ENCODE measurements around the gene GPR37L1. TPM values are rescaled to one million over a fixed set of nuclear protein-coding genes. Genes with fewer than 3 reads are reported as not detected.

The GPR37L1 gene
- total RNA-seq, 6 experiments from 2014 or later = not detected

GRCh38 chr1:202149566-202149965 is 26.8 kb downstream of the GPR37L1 start:
- Mint-ChIP-seq H3K27me3 (ENCODE audit: insufficient read depth) (peaks cover 24% of the 10 kb centered on the region), H3K9me3 (no peaks in the 10 kb centered on the region), H3K4me1 (ENCODE audit: low read depth) (peaks cover 8% of the 10 kb centered on the region), H3K27ac (no peak overlapping the region), H3K4me3 (no peak overlapping the region), H3K36me3 (ENCODE audit: low read depth) (no peaks in the 10 kb centered on the region)
- TF ChIP-seq, protein P1, sequence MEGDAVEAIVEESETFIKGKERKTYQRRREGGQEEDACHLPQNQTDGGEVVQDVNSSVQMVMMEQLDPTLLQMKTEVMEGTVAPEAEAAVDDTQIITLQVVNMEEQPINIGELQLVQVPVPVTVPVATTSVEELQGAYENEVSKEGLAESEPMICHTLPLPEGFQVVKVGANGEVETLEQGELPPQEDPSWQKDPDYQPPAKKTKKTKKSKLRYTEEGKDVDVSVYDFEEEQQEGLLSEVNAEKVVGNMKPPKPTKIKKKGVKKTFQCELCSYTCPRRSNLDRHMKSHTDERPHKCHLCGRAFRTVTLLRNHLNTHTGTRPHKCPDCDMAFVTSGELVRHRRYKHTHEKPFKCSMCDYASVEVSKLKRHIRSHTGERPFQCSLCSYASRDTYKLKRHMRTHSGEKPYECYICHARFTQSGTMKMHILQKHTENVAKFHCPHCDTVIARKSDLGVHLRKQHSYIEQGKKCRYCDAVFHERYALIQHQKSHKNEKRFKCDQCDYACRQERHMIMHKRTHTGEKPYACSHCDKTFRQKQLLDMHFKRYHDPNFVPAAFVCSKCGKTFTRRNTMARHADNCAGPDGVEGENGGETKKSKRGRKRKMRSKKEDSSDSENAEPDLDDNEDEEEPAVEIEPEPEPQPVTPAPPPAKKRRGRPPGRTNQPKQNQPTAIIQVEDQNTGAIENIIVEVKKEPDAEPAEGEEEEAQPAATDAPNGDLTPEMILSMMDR (IDR thresholded peaks at IDR 0.05) = no peak
- DNase-seq = peak; percentile 11

DNA sequence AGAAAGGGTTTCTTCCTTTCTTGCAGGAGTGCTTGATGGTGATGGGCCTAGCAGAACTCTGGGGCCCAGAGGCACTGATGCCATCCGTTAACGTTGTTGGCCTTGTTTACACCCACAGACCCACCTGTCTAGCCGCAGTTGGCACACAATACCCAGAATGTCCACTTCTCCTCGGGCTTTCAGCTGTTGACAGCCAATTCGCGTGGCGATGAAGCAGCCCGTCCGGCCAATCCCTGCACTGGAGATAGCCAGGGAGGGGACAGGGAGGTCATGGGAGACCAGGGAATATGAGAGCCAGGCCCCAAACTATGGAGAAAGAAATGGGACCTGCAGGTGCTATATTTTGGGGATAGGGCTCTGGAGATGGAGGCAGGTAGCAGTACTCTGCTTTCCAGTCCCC is 27.5 kb downstream of the GPR37L1 start:
- Mint-ChIP-seq H3K27ac (no peak overlapping the region), H3K9me3 (no peaks in the 10 kb centered on the region), H3K36me3 (ENCODE audit: low read depth) (no peaks in the 10 kb centered on the region), H3K4me1 (ENCODE audit: low read depth) (peaks cover 11% of the 10 kb centered on the region), H3K27me3 (ENCODE audit: insufficient read depth) (peaks cover 29% of the 10 kb centered on the region), H3K4me3 (no peak overlapping the region)
- TF ChIP-seq, protein P1 (IDR thresholded peaks at IDR 0.05) = no peak
- DNase-seq = no peak

DNA sequence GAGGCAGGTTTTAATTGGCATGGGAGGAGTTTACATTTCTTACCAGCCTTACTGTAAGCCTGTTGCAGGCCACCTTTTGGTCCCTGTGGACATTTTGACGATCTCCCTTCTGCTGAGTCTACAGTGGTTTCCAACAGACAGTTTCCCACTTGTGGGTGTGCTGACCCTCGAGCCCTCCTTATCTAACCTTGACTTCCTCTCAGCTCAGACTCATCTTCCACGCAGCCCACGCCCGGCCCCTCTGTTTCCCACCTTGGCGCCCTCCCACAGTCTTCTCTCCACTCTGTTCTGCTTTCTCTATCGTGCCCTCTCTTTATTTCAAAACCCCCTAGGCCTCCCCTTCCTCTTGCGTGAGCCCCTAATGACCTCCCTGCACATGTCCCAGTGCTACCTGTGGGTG is 27.9 kb downstream of the GPR37L1 start:
- Mint-ChIP-seq H3K36me3 (ENCODE audit: low read depth) (no peaks in the 10 kb centered on the region), H3K27me3 (ENCODE audit: insufficient read depth) (peaks cover 32% of the 10 kb centered on the region), H3K27ac (no peak overlapping the region), H3K4me3 (no peak overlapping the region), H3K9me3 (no peaks in the 10 kb centered on the region), H3K4me1 (ENCODE audit: low read depth) (peaks cover 10% of the 10 kb centered on the region; the same call in 1 of the 2 replicates)
- no peak for DNase-seq
- TF ChIP-seq, protein P1 (IDR thresholded peaks at IDR 0.05) = no peak

GRCh38 chr1:202151045-202151444 is 28.3 kb downstream of the GPR37L1 start:
- Mint-ChIP-seq H3K4me1 (ENCODE audit: low read depth) (peaks cover 10% of the 10 kb centered on the region; the same call in 1 of the 2 replicates), H3K27me3 (ENCODE audit: insufficient read depth) (peaks cover 32% of the 10 kb centered on the region), H3K4me3 (no peak overlapping the region), H3K36me3 (ENCODE audit: low read depth) (no peaks in the 10 kb centered on the region), H3K9me3 (no peaks in the 10 kb centered on the region), H3K27ac (no peak overlapping the region)
- DNase-seq = no peak
- TF ChIP-seq, protein P1 (IDR thresholded peaks at IDR 0.05) = no peak

GRCh38 chr1:202152399-202152798 is 29.7 kb downstream of the GPR37L1 start:
- TF ChIP-seq, protein P1 (IDR thresholded peaks at IDR 0.05) = no peak
- Mint-ChIP-seq H3K4me3 (no peak overlapping the region), H3K36me3 (ENCODE audit: low read depth) (no peaks in the 10 kb centered on the region), H3K9me3 (no peaks in the 10 kb centered on the region), H3K27ac (no peak overlapping the region), H3K27me3 (ENCODE audit: insufficient read depth) (peaks cover 35% of the 10 kb centered on the region), H3K4me1 (ENCODE audit: low read depth) (peaks cover 10% of the 10 kb centered on the region; the same call in 1 of the 2 replicates)
- no peak for DNase-seq

DNA sequence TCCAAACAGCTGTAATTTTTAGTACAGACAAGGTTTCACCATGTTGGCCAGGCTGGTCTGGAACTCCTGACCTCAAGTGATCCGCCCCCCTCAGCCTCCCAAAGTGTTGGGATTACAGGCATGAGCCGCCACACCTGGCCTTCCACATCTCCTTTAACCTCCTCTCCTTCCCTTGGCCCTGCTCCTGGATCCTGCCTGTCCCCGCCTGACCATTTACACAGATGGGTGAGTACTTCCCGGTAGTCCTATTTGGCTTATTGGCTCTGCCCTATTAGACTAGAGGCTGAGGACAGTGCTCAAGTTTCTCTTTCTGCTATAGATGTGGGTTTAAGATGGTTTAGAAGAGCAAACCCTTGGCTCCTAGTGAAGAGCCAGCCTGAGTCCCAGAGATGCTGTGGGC is 30.6 kb downstream of the GPR37L1 start:
- H3K4me3 Mint-ChIP-seq = no peak overlapping the region
- no peaks in the 10 kb centered on the region for H3K36me3 Mint-ChIP-seq (ENCODE audit: low read depth)
- no peak for DNase-seq

More for the DNA sequence above, 30.6 kb downstream of the GPR37L1 start:
- Mint-ChIP-seq H3K9me3 (no peaks in the 10 kb centered on the region), H3K4me1 (ENCODE audit: low read depth) (peaks cover 10% of the 10 kb centered on the region; the same call in 1 of the 2 replicates), H3K27me3 (ENCODE audit: insufficient read depth) (peaks cover 30% of the 10 kb centered on the region), H3K27ac (no peak overlapping the region)
- TF ChIP-seq, protein P1 (IDR thresholded peaks at IDR 0.05) = no peak
